Testis (tissue), 2 donors: ENCODE results near the gene ALDOC.

Source experiments
- CTCF ChIP-seq, 3 experiments: fragments of 450-650 bp in 2 of 3; fragments of 200-600 bp in 1 of 3; sonication (generic) in 1 of 3; IDR thresholded peaks; one replicate each; pipeline ENCODE4 v1.5.1; 2016 to 2019; ENCODE audit warnings: antibody characterized with exemption in 3 of 3, mild to moderate bottlenecking in 2 of 3, moderate library complexity in 1 of 3
- POLR2A ChIP-seq: fragments of 450-650 bp; IDR thresholded peaks from one replicate; pipeline ENCODE4 v1.6.1; 2017; ENCODE audit warnings: antibody characterized with exemption, mild to moderate bottlenecking, moderate library complexity

GRCh38 chr17:28592260-28592659, 15.6 kb upstream of the ALDOC start:
- TF ChIP-seq CTCF (IDR thresholded peaks at IDR 0.05) (no peak), POLR2A (no peak)
